ENCODE measurements around the gene KCTD11.

GRCh38 chr17:7313088-7313889 is 38.7 kb upstream of the KCTD11 start:
- TF ChIP-seq POLR2AphosphoS5 (IDR thresholded peaks at IDR 0.05; ENCODE audit: low read depth, low read length) (peak; percentile 30; the same call in 1 of the 2 replicates), RAD21 (IDR thresholded peaks at IDR 0.05; ENCODE audit: low read depth) (no peak)
